NCI-H146 treated with DMSO at 0.1 percent for 48 hours (cell line): Measurements from ENCODE around the gene ZNF680.
"Not testable (repeated sequence)": the region's sequence is repeated elsewhere in the genome, so short reads cannot be mapped to it uniquely, and the experiment has no call there.

ENCODE experiments used
- DNase-seq: peaks from one replicate; lab custom pipeline; 2025; ENCODE audit not compliant: unreplicated experiment; lab: John Stamatoyannopoulos, UW

The ZNF680 gene

GRCh38 chr7:64557601-64558322, 5.1 kb downstream of the ZNF680 start:
- no peak for DNase-seq

- DNase-seq = no peak
These were observed 7.8 kb downstream of the ZNF680 start for GRCh38 chr7:64555046-64555445.

GRCh38 chr7:64554188-64554587, 8.7 kb downstream of the ZNF680 start:
- not testable (repeated sequence) for DNase-seq

- no peak for DNase-seq
These were observed 11.3 kb downstream of the ZNF680 start for GRCh38 chr7:64551375-64552142.

GRCh38 chr7:64544010-64544409, 18.9 kb downstream of the ZNF680 start:
- DNase-seq = no peak

GRCh38 chr7:64541438-64542359, 21.2 kb downstream of the ZNF680 start:
- DNase-seq = no peak

- DNase-seq = no peak
These were observed 29.1 kb downstream of the ZNF680 start for GRCh38 chr7:64533756-64534155.

GRCh38 chr7:64528770-64529169, 34.1 kb downstream of the ZNF680 start:
- no peak for DNase-seq

GRCh38 chr7:64521409-64521984, 41.4 kb downstream of the ZNF680 start:
- no peak for DNase-seq

- DNase-seq = no peak
These were observed 46.4 kb downstream of the ZNF680 start for GRCh38 chr7:64516451-64516850.

GRCh38 chr7:64515781-64516180, 47.1 kb downstream of the ZNF680 start:
- no peak for DNase-seq

- no peak for DNase-seq
These were observed 47.5 kb downstream of the ZNF680 start for GRCh38 chr7:64515330-64515729.

- DNase-seq = no peak
These were observed 53.3 kb downstream of the ZNF680 start for GRCh38 chr7:64509583-64509982.

- DNase-seq = no peak
These were observed 58.2 kb downstream of the ZNF680 start for GRCh38 chr7:64504581-64505120.

- DNase-seq = no peak
These were observed 64.6 kb downstream of the ZNF680 start for GRCh38 chr7:64498270-64498669.

- DNase-seq = no peak
These were observed 67.9 kb downstream of the ZNF680 start for GRCh38 chr7:64494912-64495461.

- DNase-seq = no peak
These were observed 77.2 kb downstream of the ZNF680 start for GRCh38 chr7:64485623-64486022.
